Cardiac fibroblast (primary cell): Measurements from ENCODE around the gene SERPINA4.

Source experiments
- DNase-seq, 2 donors: peaks; one replicate each; pipeline versions ENCODE4 v3.0.0 to v3.0.0-alpha.2; 2010; ENCODE audit warnings: low read depth in 2 of 2
- H3K4me3 ChIP-seq, 2 donors: replicated peaks in 1 of 2; 1 replicate in 1 of 2; 2 replicates in 1 of 2; pipeline ENCODE4 v1.5.1; 2011; ENCODE audit warnings: low read depth in 2 of 2, low read length in 2 of 2, mild to moderate bottlenecking in 2 of 2, moderate library complexity in 1 of 2
- CTCF ChIP-seq: IDR thresholded peaks from one replicate; pipeline ENCODE4 v1.5.1; 2011; ENCODE audit warnings: low read depth, mild to moderate bottlenecking, low read length, inconsistent platforms

Gene SERPINA4

GRCh38 chr14:94542111-94542810, 19.0 kb upstream of the SERPINA4 start:
- no peak overlapping the region for H3K4me3 ChIP-seq
- TF ChIP-seq CTCF = no peak
- peak; percentile 43 to 80 for DNase-seq

GRCh38 chr14:94542811-94543440, 18.3 kb upstream of the SERPINA4 start:
- no peak overlapping the region for H3K4me3 ChIP-seq
- DNase-seq = no peak
- TF ChIP-seq CTCF = no peak

GRCh38 chr14:94543449-94544124, 17.7 kb upstream of the SERPINA4 start:
- no peak overlapping the region for H3K4me3 ChIP-seq
- no peak for TF ChIP-seq CTCF
- no peak for DNase-seq

GRCh38 chr14:94544726-94545125, 16.5 kb upstream of the SERPINA4 start:
- no peak for TF ChIP-seq CTCF
- no peak for DNase-seq
- no peak overlapping the region for H3K4me3 ChIP-seq

GRCh38 chr14:94545131-94545841, 16.0 kb upstream of the SERPINA4 start:
- H3K4me3 ChIP-seq = no peak overlapping the region
- no peak for TF ChIP-seq CTCF
- DNase-seq = peak; percentile 16 to 26

GRCh38 chr14:94547151-94547680, 14.0 kb upstream of the SERPINA4 start:
- H3K4me3 ChIP-seq = no peak overlapping the region
- no peak for TF ChIP-seq CTCF
- DNase-seq = no peak
